ENCODE data around the gene AKT1.

AKT1 gene

DNA sequence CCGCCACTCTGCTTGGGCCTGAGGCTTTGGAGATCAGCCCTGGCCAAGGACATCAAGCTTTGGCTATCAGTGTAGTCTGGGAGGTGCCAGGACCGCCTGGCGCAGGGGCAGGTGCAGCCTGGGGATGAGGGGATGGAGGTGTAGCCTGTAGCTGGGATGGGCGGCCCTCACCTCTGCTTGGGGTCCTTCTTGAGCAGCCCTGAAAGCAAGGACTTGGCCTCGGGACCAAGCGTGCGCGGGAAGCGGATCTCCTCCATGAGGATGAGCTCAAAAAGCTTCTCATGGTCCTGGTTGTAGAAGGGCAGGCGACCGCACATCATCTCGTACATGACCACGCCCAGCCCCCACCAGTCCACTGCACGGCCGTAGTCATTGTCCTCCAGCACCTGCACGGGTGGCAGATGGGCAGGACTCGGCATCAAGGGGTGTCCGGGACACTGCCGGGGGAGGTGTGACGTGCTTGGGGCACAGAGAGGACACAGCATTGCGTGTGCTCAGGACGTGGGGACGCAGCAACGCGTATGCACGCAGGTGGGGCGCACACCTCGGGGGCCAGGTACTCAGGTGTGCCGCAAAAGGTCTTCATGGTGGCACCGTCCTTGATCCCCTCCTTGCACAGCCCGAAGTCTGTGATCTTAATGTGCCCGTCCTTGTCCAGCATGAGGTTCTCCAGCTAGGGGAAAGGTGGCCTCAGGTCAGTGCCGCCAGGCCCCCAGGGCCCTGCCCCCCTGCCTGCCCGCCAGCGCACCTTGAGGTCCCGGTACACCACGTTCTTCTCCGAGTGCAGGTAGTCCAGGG, 22.6 kb downstream of the AKT1 start:
- no peak for DNase-seq (ENCODE audit: low read depth)

DNA sequence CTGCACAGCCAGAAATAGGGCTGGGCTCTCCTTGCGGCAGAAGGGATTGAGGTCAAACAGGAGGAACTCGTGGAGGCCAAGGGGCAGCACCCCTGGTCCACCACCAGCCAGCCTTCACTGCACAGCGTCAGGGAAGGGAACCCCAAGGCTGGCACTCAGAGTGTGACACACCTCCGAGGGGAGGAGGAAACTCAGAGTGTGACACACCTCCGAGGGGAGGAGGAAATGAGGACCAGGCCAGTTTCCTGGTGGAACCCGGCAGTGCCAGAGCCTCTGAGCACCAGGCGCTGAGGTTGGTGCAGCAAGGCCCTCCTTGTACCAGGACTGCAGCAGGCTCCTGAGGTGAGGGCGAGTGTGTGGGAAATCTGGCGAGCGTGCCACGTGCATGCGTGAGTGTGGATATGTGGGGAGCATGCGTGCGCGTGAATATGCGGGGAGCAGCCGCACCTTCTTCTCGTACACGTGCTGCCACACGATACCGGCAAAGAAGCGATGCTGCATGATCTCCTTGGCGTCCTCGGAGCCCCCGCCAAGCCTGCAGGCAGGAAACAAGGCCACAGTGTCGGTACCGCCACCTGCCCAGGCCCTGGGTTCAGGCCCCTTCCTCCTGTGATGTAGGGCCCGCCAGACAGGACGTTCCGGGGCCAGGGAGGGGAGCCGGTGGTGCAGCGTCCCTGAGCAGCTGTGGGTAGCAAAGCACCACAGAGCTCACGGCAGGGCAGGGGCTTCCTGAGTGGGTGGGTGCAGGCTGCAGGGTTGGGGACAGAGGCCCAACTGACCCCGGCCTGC, 23.4 kb downstream of the AKT1 start:
- no peak for DNase-seq (ENCODE audit: low read depth)

DNA sequence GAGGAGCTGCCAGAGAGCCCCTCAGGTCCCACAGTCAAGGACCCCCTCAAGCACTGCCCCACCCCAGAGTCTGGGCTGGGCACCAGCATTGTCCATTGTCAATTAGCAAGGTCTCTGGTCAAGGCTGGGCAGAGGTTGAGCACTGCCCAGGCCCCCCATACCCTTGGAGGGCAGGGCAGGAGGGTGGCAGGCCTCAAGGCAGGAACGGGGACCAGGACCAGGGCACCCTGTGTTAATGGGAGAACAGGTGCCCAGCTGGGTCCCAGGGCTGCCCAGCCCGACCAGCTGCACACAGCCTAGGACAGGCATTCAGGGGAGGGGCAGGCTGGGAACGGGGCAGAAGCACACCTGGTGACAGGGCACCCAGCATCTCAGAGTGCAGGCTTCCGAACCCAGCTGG, 24.2 kb downstream of the AKT1 start:
- no peak for DNase-seq (ENCODE audit: low read depth)

DNA sequence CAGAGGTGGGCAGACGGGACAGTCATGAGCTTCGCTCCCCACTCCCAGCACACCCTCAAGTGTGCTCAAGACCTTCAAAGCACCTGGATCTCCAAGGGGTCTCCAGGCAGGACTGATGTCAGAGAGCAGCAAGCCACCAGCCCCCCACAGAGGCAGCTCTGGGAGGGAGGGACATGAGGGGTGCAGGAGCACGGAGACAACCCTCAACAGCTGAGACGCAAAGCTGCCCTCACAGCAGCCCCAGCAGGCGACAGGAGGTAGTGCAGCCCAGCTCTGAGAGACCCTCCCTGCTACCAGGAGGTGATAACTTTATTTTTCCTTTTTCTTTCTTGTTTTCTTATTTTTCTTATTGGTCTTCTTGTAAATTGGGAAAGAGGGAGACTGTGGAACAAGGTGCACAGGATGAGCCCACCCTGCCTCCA, 24.7 kb downstream of the AKT1 start:
- DNase-seq (ENCODE audit: low read depth) = no peak

DNA sequence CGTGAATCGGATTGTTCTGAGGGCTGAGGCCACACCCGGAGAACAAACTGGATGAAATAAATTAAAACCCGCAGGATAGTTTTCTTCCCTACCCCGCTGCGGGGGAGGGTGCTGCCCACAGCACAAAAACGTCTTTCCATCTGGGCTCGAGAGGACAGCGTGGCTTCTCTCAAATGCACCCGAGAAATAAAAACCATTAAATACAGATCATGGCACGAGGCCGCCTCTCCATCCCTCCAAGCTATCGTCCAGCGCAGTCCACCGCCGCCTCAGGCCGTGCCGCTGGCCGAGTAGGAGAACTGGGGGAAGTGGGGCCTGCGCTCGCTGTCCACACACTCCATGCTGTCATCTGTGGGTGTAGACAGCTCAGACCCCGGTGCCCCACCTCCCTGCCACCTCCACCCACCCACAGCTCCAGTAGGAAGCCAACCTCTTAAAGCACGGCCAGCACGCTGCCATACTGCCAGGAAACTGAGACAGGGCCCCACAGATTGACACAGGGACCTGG, 25.4 kb downstream of the AKT1 start:
- DNase-seq (ENCODE audit: low read depth) = no peak

DNA sequence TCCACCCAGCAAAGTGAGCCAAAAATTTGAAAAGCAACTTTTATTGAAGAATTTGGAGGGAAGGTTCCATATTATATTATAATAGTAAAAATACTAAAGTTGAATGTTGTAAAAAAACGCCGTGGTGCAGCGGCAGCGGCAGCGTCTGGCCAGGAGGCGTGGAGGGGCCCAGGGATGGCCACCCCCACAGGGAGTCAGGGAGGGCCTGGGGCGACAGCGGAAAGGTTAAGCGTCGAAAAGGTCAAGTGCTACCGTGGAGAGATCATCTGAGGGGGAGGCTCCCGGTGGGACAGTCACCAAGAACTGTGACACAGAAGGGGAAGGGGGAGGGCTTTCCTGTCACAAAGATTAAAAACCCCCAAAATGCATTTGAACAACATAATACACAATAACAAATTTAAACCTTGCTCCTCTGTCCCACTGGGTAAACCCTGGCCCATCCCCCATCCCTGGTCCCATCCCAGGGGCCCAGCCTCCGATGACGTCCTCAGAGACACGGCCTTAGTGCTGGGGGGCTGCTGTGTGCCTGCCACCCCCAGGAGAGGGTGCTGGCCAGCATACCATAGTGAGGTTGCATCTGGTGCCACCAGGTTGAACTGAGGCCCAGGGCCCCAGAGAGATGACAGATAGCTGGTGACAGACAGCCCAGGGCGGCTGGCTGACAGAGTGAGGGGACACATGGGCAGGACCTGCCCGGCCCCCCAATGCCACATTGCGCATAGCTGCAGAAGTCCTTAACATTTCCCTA, 26.1 kb downstream of the AKT1 start:
- DNase-seq (ENCODE audit: low read depth) = no peak

DNA sequence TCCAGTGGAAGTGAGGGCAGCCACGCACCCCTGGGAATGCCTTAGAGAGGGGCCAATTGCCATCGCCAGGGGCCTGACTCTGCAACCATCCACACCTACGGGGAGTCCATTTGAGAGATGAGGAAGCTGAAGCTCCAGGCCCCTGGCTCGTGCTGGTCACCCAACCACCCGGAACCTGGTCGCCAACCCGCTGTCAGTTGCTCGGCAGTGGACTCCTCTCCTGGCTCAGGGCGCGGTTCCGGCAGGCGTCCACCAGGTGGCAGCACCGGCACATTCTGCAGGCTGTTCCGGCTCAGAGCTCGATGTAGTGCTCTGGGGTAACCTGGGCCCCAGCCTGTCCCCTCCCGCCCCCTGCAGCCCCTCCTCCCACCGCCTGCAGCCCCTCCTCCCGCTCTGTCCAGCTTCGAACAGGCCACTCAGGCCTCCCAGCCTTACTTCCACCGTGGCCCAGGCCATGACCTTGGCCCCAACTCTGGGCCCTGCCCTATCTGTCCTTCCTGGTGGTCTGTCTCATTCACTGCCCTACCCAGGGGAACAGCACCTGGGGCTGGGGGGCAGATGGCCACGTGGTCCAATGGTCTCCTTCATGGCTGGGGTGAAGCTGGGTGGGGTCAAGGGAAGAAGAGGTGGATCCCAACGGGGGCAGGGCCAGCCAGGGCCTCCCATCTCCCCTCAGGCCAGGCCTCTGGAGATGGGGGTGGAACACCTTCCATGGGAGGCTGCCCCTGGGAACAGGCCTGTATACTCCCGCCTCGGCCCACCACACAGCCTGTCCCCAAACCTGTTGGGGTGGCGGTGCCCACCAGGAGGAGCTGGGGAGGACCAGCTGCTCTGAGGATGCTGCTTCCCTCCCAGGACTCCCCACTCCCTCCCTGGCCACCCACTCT, 26.9 kb downstream of the AKT1 start:
- peak; percentile 14 for DNase-seq (ENCODE audit: low read depth)

DNA sequence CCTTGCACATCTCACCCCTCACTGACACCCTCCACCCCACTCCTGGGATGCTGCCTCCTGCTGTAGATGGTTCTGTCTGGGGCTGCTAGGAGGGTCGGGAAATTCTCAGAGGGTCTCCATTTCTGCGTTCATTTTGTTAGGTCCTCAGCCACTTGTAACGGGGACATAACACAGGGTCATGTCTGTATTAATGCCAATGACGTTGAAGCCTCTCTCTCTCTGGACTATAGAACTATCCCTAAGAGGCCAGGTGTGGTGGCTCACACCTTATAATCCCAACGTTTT, 28.0 kb downstream of the AKT1 start:
- DNase-seq (ENCODE audit: low read depth) = no peak

DNA sequence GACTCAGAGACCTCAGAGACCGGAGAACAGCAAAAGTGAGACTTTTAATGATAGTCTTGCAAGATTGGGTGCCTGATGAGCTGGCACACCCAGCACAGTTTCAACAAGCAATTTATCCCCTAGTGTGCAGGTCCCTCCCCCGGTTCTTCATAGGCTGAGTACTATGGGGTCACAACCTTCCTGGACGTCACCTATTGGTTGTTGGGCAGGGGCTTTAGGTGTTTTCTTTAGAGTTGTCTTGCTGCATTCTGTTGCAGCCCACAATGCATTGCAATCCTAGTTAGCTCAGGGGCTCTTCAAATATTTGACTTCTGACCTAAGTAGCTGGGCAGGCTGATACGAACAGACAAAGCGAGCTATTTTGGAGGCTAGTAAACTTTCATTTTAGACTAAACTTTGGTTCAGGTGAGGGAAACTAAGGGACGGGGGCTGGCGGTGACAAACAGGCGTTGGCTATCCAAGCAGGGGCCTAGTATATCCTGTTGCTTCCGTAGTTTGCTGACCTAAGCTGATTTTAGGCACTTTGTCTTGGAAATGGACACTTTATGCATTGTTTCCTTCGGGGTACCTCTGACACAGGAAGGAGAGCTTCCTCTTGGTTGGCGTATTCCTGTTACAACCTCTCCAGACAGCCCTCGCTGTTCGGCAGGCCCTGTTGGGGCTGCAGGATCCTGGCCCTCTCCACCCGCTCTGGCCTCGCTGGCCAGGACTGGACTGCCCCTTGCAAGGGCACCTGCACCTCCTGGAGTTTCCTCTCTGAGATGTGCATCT, 28.5 kb downstream of the AKT1 start:
- no peak for DNase-seq (ENCODE audit: low read depth)

DNA sequence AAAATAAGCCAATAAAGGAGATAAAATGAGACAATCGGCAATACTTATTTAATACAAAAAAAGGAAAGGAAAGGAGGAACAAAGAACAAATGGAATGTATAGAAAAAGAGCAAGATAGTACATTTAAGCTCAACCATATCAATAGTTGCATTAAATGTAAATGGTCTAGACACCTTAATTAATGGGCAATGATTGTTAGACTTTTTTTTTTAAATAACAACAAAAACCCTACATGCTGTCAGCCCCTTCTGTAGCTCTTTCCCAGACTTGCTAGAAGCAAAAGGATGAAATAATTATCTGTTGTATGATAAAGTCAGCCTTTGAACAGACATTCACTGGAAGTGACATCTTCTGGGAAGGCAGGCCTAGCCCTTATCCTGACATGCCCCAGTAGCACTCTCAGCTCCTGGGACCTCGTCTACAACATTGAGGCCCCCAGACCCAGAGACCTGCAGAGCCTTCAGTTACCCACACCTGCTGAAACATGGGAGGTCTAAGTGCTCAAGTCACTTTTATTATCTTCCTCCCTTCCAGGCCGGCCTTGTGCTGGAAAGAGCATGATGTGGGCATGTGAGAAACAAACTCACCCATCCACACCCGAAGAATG, 29.2 kb downstream of the AKT1 start:
- DNase-seq (ENCODE audit: low read depth) = no peak

DNA sequence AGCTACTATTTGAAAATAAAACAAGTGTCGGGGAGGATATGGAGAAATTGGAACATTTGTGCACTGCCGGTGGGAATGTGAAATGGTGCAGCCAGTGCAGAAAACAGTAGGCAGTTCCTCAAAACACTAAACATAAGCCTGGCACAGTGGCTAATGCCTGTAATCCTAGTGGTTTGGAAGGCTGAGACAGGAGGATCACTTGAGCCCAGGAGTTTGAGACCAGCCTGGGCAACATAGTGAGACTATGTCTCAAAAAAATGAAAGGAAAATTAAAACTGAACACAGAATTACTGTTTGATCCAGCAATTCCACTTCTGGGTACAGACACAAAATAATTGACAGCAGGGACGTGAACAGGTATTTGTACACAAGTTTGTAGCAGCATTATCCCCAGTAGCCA, 30.0 kb downstream of the AKT1 start:
- no peak for DNase-seq (ENCODE audit: low read depth)

DNA sequence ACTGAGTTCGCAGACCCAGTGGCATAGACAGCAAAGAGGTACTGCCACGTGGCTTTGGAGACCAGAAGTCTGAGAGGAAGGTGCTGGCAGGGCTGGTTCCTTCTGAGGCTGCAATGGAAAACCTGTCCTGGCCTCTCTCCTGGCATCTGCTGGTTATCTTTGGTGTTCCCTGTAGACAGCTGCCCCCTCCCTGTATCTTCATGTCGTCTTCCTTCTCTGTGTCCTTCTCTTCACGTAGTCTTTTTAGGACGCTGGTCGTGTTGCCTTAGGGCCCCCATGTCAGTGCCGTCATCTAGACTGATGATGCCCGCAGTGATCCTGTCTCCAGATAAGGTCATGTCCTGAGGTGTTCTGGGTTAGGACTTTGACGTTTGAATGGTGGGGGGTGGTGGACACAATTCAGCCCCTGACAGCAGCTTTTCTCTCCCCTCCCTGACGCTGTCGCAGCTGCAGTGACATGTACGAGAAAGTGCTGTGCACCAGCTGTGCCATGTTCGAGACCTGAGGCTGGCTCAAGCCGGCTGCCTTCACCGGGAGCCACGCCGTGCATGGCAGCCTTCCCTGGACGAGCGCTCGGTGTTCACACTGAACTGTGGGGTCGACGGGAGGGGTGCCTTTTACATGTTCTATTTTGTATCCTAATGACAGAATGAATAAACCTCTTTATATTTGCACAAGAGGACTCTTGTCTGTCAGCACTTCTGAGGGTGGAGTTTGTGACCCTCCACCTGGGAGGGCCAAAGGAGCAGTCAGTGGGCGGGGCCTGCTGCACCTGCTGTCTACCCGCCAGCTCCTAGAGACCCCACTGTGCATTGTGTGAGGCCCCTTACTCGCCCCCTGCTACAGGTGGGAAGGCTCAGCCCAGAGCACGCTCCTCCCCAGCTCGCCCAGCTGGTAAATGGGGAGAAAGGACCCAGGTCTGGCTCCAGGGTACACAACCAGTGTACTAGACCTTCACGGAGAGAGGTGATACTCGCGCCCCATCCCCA, 36.3 kb downstream of the AKT1 start:
- no peak for DNase-seq (ENCODE audit: low read depth)

DNA sequence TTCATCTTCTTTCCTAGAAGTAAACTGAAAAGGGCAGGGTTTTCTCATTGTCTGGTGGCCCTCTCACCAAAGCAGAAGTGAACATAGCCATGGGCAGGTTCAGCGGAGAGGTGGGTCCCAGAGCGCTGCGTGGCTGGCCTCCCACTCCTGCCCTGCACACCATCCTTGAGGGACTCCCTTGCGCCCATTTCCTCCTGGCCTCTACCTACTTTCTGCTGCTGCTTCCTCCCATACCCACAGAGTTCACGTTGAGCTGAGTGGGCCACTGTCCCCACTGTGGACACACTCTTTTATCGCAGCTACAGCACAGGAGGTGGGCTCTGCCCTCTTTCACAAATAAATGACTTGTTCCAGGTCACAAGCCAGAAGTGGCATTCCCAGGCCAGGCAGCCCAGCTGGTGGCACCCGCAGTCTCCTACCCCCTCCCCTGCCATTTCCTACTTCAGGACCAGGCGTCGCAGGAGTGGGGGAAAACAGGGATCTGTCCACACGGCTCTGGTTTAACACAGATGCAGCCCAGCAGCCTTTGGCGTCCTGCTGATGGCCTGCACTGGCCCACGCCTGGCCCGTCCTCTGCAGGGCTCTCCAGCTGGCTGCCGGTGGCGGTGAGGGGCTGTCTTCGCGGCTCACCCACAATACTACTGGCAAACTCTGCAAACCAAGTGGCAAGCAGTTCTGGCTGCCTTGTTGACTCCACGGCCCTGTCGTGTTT, 37.7 kb downstream of the AKT1 start:
- DNase-seq (ENCODE audit: low read depth) = no peak

DNA sequence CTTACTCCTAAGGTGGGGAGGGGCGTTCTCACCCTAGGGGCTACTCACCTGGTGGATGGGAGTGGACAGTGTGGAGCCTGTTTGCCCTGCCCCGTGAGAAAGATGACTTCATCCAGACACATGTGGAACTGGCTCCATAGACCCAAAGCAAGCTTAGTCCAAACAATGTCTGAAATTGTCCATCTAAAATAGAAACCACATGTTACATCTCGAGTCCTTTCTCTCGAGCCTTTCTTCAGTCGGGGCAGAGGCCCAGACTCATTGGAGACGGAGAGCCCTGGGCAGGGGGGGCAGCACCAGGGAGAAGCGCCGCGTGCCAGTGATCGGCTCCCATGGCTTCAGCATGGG, 38.3 kb downstream of the AKT1 start:
- no peak for DNase-seq (ENCODE audit: low read depth)

DNA sequence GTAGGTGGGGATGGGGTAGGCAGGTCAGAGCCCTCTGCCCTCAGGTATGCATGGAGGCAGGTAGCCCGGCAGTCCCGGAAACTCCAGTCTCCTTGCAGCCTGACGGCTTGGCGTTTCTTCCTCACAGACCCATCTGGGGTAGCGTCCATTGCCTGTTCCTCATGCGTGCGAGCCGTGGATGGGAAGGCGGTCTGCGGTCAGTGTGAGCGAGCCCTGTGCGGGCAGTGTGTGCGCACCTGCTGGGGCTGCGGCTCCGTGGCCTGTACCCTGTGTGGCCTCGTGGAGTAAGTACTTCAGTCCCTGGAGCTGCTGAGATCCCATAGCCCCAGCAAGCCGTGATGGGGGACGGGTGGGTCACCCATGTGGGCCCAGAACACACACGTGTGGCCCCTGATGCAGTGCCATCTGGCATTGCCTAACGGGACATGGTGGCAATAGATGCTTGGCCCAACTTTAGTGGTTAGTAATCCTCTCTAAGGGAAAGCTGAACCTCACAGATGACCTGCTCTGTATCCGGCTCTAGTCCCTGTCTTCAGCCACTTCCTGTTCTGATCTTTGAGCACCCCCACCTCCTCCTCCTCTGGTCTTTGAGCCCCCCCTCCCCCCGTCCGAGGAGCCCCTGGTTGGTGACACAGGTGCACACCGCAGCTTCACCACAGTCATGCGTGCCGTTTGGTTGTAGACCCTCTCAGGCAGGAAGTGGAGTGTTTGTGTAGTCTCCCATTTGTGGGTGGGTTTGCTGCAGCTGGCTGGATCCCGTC, 38.9 kb downstream of the AKT1 start:
- DNase-seq (ENCODE audit: low read depth) = no peak

DNA sequence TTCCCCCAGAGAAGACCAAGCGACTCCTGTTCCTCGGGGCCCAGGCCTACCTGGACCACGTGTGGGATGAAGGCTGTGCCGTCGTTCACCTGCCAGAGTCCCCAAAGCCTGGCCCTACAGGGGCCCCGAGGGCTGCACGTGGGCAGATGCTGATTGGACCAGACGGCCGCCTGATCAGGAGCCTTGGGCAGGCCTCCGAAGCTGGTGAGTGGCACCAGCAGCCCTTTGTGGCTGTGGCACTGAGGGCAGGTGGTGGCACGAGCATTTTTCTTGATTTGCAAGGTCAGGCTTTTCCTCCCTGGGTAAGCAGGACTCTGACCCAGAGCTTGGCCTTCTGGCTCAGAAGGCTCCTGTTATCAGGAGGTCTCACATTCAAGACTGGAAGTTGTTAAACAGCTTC, 39.9 kb downstream of the AKT1 start:
- no peak for DNase-seq (ENCODE audit: low read depth)

DNA sequence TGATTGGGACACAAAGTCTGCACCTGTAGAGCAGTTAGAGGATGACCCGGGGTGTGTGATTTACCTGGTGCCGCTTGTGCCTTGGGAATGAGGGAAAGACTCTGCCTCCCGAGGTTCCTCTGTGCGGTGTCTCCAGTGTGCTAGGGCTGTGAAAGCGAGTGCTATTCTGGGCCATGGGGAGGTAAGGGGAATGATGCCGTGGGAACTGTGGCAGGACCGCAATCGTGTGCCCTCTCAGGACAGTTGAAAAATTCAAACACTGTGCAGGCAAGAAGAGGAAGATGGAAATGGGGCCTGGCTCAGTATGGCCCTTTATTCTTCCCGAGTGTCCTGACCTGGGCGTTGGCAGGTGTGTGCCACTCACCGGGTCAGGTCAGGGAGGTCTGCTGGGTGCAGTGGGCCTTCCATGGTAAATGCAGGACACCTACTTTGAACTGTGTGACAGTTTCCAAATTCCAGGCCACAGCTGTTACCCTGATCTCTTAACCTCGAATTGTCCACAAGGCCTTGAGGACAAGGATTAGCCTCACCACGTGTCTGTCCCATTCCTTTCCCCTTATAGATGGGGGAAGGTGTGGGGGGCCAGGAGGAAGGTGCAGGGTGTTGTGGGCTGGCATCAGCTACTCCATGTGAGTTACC, 41.2 kb downstream of the AKT1 start:
- DNase-seq (ENCODE audit: low read depth) = no peak
